ENCODE data around the gene KIZ.

KIZ gene

GRCh38 chr20:21173485-21173884, 47.6 kb downstream of the KIZ start:
- no peak for TF ChIP-seq CTCF (IDR thresholded peaks at IDR 0.05; ENCODE audit: insufficient read depth, low read length, missing control alignments)
- POLR2A ChIA-PET = no interaction called here
- no peak overlapping the region for H3K4me3 ChIP-seq (ENCODE audit: low read depth, low read length)
- no peak for DNase-seq (ENCODE audit: low read depth, low spot score)
- CTCF ChIA-PET = no interaction called here

- CTCF ChIA-PET = no interaction called here
- no peak for DNase-seq (ENCODE audit: low read depth, low spot score)
- POLR2A ChIA-PET = no interaction called here
- no peak overlapping the region for H3K4me3 ChIP-seq (ENCODE audit: low read depth, low read length)
- no peak for TF ChIP-seq CTCF (IDR thresholded peaks at IDR 0.05; ENCODE audit: insufficient read depth, low read length, missing control alignments)
Observed at GRCh38 chr20:21174516-21175239, 48.8 kb downstream of the KIZ start.

GRCh38 chr20:21175433-21175832, 49.6 kb downstream of the KIZ start:
- ChIA-PET POLR2A (no interaction called here), CTCF (no interaction called here)
- H3K4me3 ChIP-seq (ENCODE audit: low read depth, low read length) = no peak overlapping the region
- DNase-seq (ENCODE audit: low read depth, low spot score) = no peak
- no peak for TF ChIP-seq CTCF (IDR thresholded peaks at IDR 0.05; ENCODE audit: insufficient read depth, low read length, missing control alignments)

GRCh38 chr20:21177767-21178166, 51.9 kb downstream of the KIZ start:
- no peak overlapping the region for H3K4me3 ChIP-seq (ENCODE audit: low read depth, low read length)
- ChIA-PET CTCF (no interaction called here), POLR2A (no interaction called here)
- no peak for DNase-seq (ENCODE audit: low read depth, low spot score)
- TF ChIP-seq CTCF (IDR thresholded peaks at IDR 0.05; ENCODE audit: insufficient read depth, low read length, missing control alignments) = no peak

GRCh38 chr20:21179757-21180156, 53.9 kb downstream of the KIZ start:
- H3K4me3 ChIP-seq (ENCODE audit: low read depth, low read length) = no peak overlapping the region
- no peak for TF ChIP-seq CTCF (IDR thresholded peaks at IDR 0.05; ENCODE audit: insufficient read depth, low read length, missing control alignments)
- POLR2A ChIA-PET = no interaction called here
- DNase-seq (ENCODE audit: low read depth, low spot score) = no peak
- CTCF ChIA-PET = interaction anchor here (1.1 kb wide), 1 partner anchor 9 kb away, joined by 4 read pairs; no protein-coding TSS in a partner anchor

- POLR2A ChIA-PET = no interaction called here
- TF ChIP-seq CTCF (IDR thresholded peaks at IDR 0.05; ENCODE audit: insufficient read depth, low read length, missing control alignments) = no peak
- H3K4me3 ChIP-seq (ENCODE audit: low read depth, low read length) = no peak overlapping the region
- CTCF ChIA-PET = no interaction called here
- no peak for DNase-seq (ENCODE audit: low read depth, low spot score)
Observed at GRCh38 chr20:21180248-21180647, 54.4 kb downstream of the KIZ start.
